Heart left ventricle (tissue), 13 donors: Measurements from ENCODE around the gene FOXRED2.

Experiments
- POLR2A ChIP-seq, 2 donors: fragments of 450-650 bp; IDR thresholded peaks; one replicate each; pipeline ENCODE4 v1.6.1; 2017; ENCODE audit warnings: antibody characterized with exemption in 2 of 2, mild to moderate bottlenecking in 2 of 2, moderate library complexity in 2 of 2
- TF ChIP-seq, protein P1 (sequence below), 12 donors: fragments of 200-600 bp; sonication (generic) in 4 of 12; IDR thresholded peaks; one replicate each; pipeline versions ENCODE4 v1.5.0 to v1.8.0; 2018 to 2022; ENCODE audit warnings: antibody characterized with exemption in 12 of 12, mild to moderate bottlenecking in 5 of 12
- donor health status: ischemic (EF 13 %, LVEDD 7.1; RV severe dilation, severe dysfunction).
- donor health status: DM: no; HTN: yes; CAD: no.
- donor health status: DM: no; HTN: no; CAD: no.
- donor health status: ischemic (EF 25% LVEDD 6.9; RV normal size, moderate dysfunction).
- donor health status: ischemic (EF 25% LVEDD 5.7; RV mildly dilated, moderate dysfunction).
- donor health status: ischemic (EF 35%, LVEDD 5.7; RV mildly dilated, moderate dysfunction).
- donor health status: nonischemic (EF 11% LVEDD 7.7; RV severe dilation, severe dysfunction).
- donor health status: DM: yes; HTN: yes; CAD: no.
- donor health status: PGD.
- donor health status: ischemic (EF 29% LVEDD 5.4; RV normal size, mild dysfunction).
- donor health status: nonischemic (EF 23%, LVEDD 6.1; RV moderate dilation, normal function).

DNA sequence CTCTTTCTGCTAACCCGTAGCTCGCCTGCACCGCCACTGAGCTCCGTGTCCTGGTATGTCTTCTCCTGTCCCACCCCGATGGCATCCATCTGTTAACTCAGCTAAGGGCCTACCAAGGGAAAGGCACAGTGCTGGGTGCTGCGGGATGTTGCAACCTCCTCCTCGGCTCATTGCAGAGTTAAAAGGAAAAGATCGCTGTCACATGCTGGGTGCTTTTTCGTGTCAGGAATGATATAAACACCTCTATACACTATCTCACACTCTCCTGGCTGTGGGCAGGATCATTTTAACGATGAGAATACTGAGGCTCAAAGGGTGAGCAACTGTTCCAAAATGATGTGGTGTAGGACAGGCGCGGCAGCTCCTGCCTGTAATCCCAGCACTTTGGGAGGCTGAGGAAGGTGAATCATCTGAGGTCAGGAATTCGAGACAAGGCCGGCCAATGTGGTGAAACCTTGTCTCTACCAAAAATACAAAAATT is 35.5 kb downstream of the FOXRED2 start:
- TF ChIP-seq, protein P1, sequence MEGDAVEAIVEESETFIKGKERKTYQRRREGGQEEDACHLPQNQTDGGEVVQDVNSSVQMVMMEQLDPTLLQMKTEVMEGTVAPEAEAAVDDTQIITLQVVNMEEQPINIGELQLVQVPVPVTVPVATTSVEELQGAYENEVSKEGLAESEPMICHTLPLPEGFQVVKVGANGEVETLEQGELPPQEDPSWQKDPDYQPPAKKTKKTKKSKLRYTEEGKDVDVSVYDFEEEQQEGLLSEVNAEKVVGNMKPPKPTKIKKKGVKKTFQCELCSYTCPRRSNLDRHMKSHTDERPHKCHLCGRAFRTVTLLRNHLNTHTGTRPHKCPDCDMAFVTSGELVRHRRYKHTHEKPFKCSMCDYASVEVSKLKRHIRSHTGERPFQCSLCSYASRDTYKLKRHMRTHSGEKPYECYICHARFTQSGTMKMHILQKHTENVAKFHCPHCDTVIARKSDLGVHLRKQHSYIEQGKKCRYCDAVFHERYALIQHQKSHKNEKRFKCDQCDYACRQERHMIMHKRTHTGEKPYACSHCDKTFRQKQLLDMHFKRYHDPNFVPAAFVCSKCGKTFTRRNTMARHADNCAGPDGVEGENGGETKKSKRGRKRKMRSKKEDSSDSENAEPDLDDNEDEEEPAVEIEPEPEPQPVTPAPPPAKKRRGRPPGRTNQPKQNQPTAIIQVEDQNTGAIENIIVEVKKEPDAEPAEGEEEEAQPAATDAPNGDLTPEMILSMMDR (IDR thresholded peaks at IDR 0.05) = no peak
- no peak for TF ChIP-seq POLR2A (IDR thresholded peaks at IDR 0.05)
